Neural cell (in vitro differentiated cells): ENCODE data around the gene STOM. TPM values are rescaled to one million over a fixed set of nuclear protein-coding genes. Genes with fewer than 3 reads are reported as not detected.
"Not testable (repeated sequence)": the region's sequence is repeated elsewhere in the genome, so short reads cannot be mapped to it uniquely, and the experiment has no call there.

Source experiments
- H2AFZ ChIP-seq: fragments of 200-600, 300-800 bp; sonication (generic), shearing (Covaris generic); 2 replicates; pipeline ENCODE4 v1.6.0; 2014; ENCODE audit warnings: low read depth, mild to moderate bottlenecking, antibody characterized with exemption, low read length, moderate library complexity
- H3F3A ChIP-seq: fragments of 200-600 bp; shearing (Covaris generic); 2 replicates; pipeline ENCODE4 v1.6.1; 2016; ENCODE audit warnings: mild to moderate bottlenecking, moderate library complexity, mixed read lengths, antibody characterized with exemption, low read length; ENCODE audit not compliant: insufficient read depth, poor library complexity, severe bottlenecking
- H3K27ac ChIP-seq: fragments of 200-600, 300-800 bp; sonication (generic), shearing (Covaris generic); 2 replicates; pipeline ENCODE4 v1.5.1; 2014; ENCODE audit warnings: mild to moderate bottlenecking, low read length, moderate library complexity
- H3K27me3 ChIP-seq: fragments of 300-800, 200-600 bp; sonication (generic), shearing (Covaris generic); 2 replicates; pipeline ENCODE4 v1.6.0; 2014; ENCODE audit warnings: mild to moderate bottlenecking, low read depth, low read length, moderate library complexity; ENCODE audit not compliant: insufficient read depth
- H3K36me3 ChIP-seq: fragments of 300-800, 200-600 bp; sonication (generic), shearing (Covaris generic); 2 replicates; pipeline ENCODE4 v1.5.1; 2014; ENCODE audit warnings: mild to moderate bottlenecking, antibody characterized with exemption, low read length, moderate library complexity; ENCODE audit not compliant: insufficient read depth
- H3K4me2 ChIP-seq: fragments of 300-800, 200-600 bp; sonication (generic), shearing (Covaris generic); 2 replicates; pipeline ENCODE4 v1.6.0; 2014; ENCODE audit warnings: mild to moderate bottlenecking, low read length
- H3K4me3 ChIP-seq: fragments of 300-800, 200-600 bp; sonication (generic), shearing (Covaris generic); 2 replicates; pipeline ENCODE4 v1.5.1; 2014; ENCODE audit warnings: mild to moderate bottlenecking, low read length, moderate library complexity
- H3K79me2 ChIP-seq: fragments of 200-600 bp; shearing (Covaris generic); replicated peaks from 2 replicates; pipeline ENCODE4 v1.6.0; 2014; ENCODE audit warnings: mild to moderate bottlenecking, low read length, moderate library complexity; ENCODE audit not compliant: insufficient read depth
- H3K9ac ChIP-seq: fragments of 300-800, 200-600 bp; sonication (generic), shearing (Covaris generic); 2 replicates; pipeline ENCODE4 v1.6.1; 2016; ENCODE audit warnings: mild to moderate bottlenecking, low read length, mixed read lengths
- H3K9me2 ChIP-seq: fragments of 200-600 bp; shearing (Covaris generic); 2 replicates; pipeline ENCODE4 v1.6.1; 2016; ENCODE audit warnings: mild to moderate bottlenecking, low read length, mixed read lengths; ENCODE audit not compliant: insufficient read depth
- H3K9me3 ChIP-seq: fragments of 200-600, 300-800 bp; sonication (generic), shearing (Covaris generic); 2 replicates; pipeline ENCODE4 v1.6.1; 2016; ENCODE audit warnings: mild to moderate bottlenecking, mixed run types, low read length, moderate library complexity, mixed read lengths
- H4K20me1 ChIP-seq: fragments of 200-600 bp; shearing (Covaris generic); 2 replicates; pipeline ENCODE4 v1.6.1; 2016; ENCODE audit warnings: mild to moderate bottlenecking, mixed run types; ENCODE audit not compliant: insufficient read depth
- CTCF ChIP-seq: fragments of 450-650 bp; IDR thresholded peaks from 2 replicates; pipeline ENCODE4 v1.5.1; 2014; ENCODE audit warnings: antibody characterized with exemption, mild to moderate bottlenecking, moderate library complexity; ENCODE audit not compliant: poor library complexity, severe bottlenecking
- EP300 ChIP-seq: fragments of 450-650 bp; conservative IDR thresholded peaks from 2 replicates; pipeline ENCODE4 v1.6.1; 2014; ENCODE audit warnings: antibody characterized with exemption, mild to moderate bottlenecking, moderate library complexity; ENCODE audit not compliant: poor library complexity, severe bottlenecking
- EZH2 ChIP-seq: fragments of 200-600, 300-800 bp; shearing (Covaris generic), sonication (generic); IDR thresholded peaks from 2 replicates; pipeline ENCODE4 v1.6.1; 2014; ENCODE audit warnings: antibody characterized with exemption, low read length, borderline replicate concordance, mild to moderate bottlenecking; ENCODE audit not compliant: insufficient read depth, poor library complexity, severe bottlenecking
- MXI1 ChIP-seq: fragments of 450-650 bp; conservative IDR thresholded peaks from 2 replicates; pipeline ENCODE4 v1.6.1; 2014; ENCODE audit warnings: antibody characterized with exemption, mild to moderate bottlenecking; ENCODE audit not compliant: poor library complexity, severe bottlenecking
- POLR2AphosphoS5 ChIP-seq: IDR thresholded peaks from 2 replicates; pipeline ENCODE4 v1.6.1; 2012
- RAD21 ChIP-seq: fragments of 450-650 bp; conservative IDR thresholded peaks from 2 replicates; pipeline ENCODE4 v1.6.1; 2014; ENCODE audit warnings: antibody characterized with exemption, mild to moderate bottlenecking, moderate library complexity
- REST ChIP-seq: IDR thresholded peaks from 2 replicates; pipeline ENCODE4 v1.6.1; 2012; ENCODE audit warnings: borderline replicate concordance
- SMC3 ChIP-seq: fragments of 450-650 bp; conservative IDR thresholded peaks from 2 replicates; pipeline ENCODE4 v1.6.1; 2014; ENCODE audit warnings: antibody characterized with exemption, mild to moderate bottlenecking, moderate library complexity; ENCODE audit not compliant: poor library complexity
- TAF1 ChIP-seq: IDR thresholded peaks from 2 replicates; pipeline ENCODE4 v1.6.1; 2012; ENCODE audit warnings: low read depth
- polyA plus RNA-seq: library from polyadenylated mRNA; depleted of rRNA; stranded (reverse); fragments of >200 nt; gene quantifications from 2 replicates; pipeline ENCODE4 v1.2.3, GENCODE V29; 2014

Gene STOM
- polyA plus RNA-seq, 1 donor from 2014 or later: 0.11 TPM

- no peak overlapping the region for H3K4me3 ChIP-seq
- no peak overlapping the region for H3K27ac ChIP-seq
- H3K27me3 ChIP-seq: no peaks in the 10 kb centered on the region
- H3K9me3 ChIP-seq: no peaks in the 10 kb centered on the region
- no peaks in the 10 kb centered on the region for H4K20me1 ChIP-seq
- H3K9me2 ChIP-seq: no peaks in the 10 kb centered on the region
- no peak overlapping the region for H3K9ac ChIP-seq
- H3K4me2 ChIP-seq: no peak overlapping the region
- no peak for TF ChIP-seq TAF1
- no peak for TF ChIP-seq POLR2AphosphoS5
- TF ChIP-seq CTCF: no peak
- TF ChIP-seq MXI1: no peak
- TF ChIP-seq REST: no peak
- TF ChIP-seq SMC3: no peak
- no peak for TF ChIP-seq EP300
- no peak for TF ChIP-seq EZH2
- H2AFZ ChIP-seq: no peak overlapping the region
- H3K36me3 ChIP-seq: no peaks in the 10 kb centered on the region
- no peaks in the 10 kb centered on the region for H3F3A ChIP-seq
- H3K79me2 ChIP-seq: no peaks in the 10 kb centered on the region
Measured at GRCh38 chr9:121292051-121292450, 78.0 kb downstream of the STOM start.

- not testable (repeated sequence) for H3K9me2 ChIP-seq, H3K79me2 ChIP-seq, H4K20me1 ChIP-seq, H3K9me3 ChIP-seq, H3K4me2 ChIP-seq, H3F3A ChIP-seq, H3K27ac ChIP-seq, H3K9ac ChIP-seq, H2AFZ ChIP-seq, H3K36me3 ChIP-seq, H3K27me3 ChIP-seq, H3K4me3 ChIP-seq
Measured at GRCh38 chr9:121291536-121291935, 78.5 kb downstream of the STOM start.

- Histone ChIP-seq H3K36me3 (no peaks in the 10 kb centered on the region), H4K20me1 (no peaks in the 10 kb centered on the region), H3K9ac (no peak overlapping the region), H3K27me3 (no peaks in the 10 kb centered on the region), H3K4me2 (no peak overlapping the region), H3K4me3 (no peak overlapping the region), H3K79me2 (no peaks in the 10 kb centered on the region), H3K9me2 (no peaks in the 10 kb centered on the region), H2AFZ (no peak overlapping the region), H3K9me3 (no peaks in the 10 kb centered on the region), H3K27ac (no peak overlapping the region), H3F3A (no peaks in the 10 kb centered on the region)
- TF ChIP-seq REST (no peak), POLR2AphosphoS5 (no peak), EP300 (no peak), SMC3 (no peak), TAF1 (no peak), RAD21 (no peak), CTCF (no peak), EZH2 (no peak), MXI1 (no peak)
Measured at GRCh38 chr9:121289772-121290370, 80.2 kb downstream of the STOM start.
